Psoas muscle (tissue), 8 donors: ENCODE measurements around the gene SLC34A3. TPM values are rescaled to one million over a fixed set of nuclear protein-coding genes. Genes with fewer than 3 reads are reported as not detected.

Experiments
- ATAC-seq, 4 donors: fragments of 200-7000 bp; cut with Tn5 transposase; one replicate each; pipeline ENCODE4 v1.9.1; 2020; ENCODE audit warnings: moderate library complexity in 3 of 4, mild to moderate bottlenecking in 2 of 4
- DNase-seq, 2 donors: peaks; one replicate each; pipeline ENCODE4 v3.0.0-alpha.2; 2020
- H3K27ac ChIP-seq: fragments of 200-600 bp; one replicate; pipeline ENCODE4 v1.8.0; 2022
- H3K27me3 ChIP-seq, 3 donors: fragments of 200-600 bp in 1 of 3; one replicate each; pipeline versions ENCODE4 v1.6.1 to v1.8.0; 2013 to 2022; ENCODE audit warnings: low read length in 2 of 3, mild to moderate bottlenecking in 2 of 3, moderate library complexity in 1 of 3; ENCODE audit not compliant: insufficient read depth in 3 of 3
- H3K36me3 ChIP-seq, 2 donors: fragments of 200-600 bp in 1 of 2; one replicate each; pipeline versions ENCODE4 v1.6.1 to v1.8.0; 2013 to 2022; ENCODE audit warnings: low read depth in 1 of 2, mild to moderate bottlenecking in 1 of 2, moderate library complexity in 1 of 2; ENCODE audit not compliant: insufficient read depth in 1 of 2
- H3K4me1 ChIP-seq: fragments of 200-600 bp; one replicate; pipeline ENCODE4 v1.8.0; 2022
- H3K4me3 ChIP-seq: fragments of 200-600 bp; one replicate; pipeline ENCODE4 v1.8.0; 2022; ENCODE audit warnings: mild to moderate bottlenecking
- H3K9me3 ChIP-seq: fragments of 200-600 bp; one replicate; pipeline ENCODE4 v1.8.0; 2022
- WGBS, 3 donors: extraction: QIAGEN DNeasy Blood & Tissue Kit; methylation state at CpG; one replicate each; pipeline versions ENCODE4 v1.1.6 to v1.1.7; 2013; 5-methylcytosine and 5-hydroxymethylcytosine counted together
- intact Hi-C, 2 donors: fragments of 100-400 bp; cut with DNase I; formaldehyde crosslinking; loops; one replicate each; pipeline versions ENCODE4 v1.11.0 to v1.14.2; 2022
- polyA plus RNA-seq, 3 donors: library from polyadenylated mRNA; stranded (reverse); fragments of 200-250 nt; gene quantifications; one replicate each; pipeline ENCODE4 v1.2.3, GENCODE V29; 2013
- total RNA-seq, 4 donors: library from RNA; stranded (reverse); fragmentation: NEBNext Ultra II Directional in 2 of 4; extraction: Animal tissue kit (Norgen Biotek cat#: 25700) in 2 of 4; gene quantifications; one replicate each; pipeline versions ENCODE4 v1.2.1 to v1.2.4, GENCODE V29; 2021 to 2023
- TF ChIP-seq, protein P1 (sequence below): fragments of 200-600 bp; IDR thresholded peaks from one replicate; pipeline ENCODE4 v1.8.0; 2022; ENCODE audit warnings: antibody characterized with exemption
- donor health status: healthy with polysubstance abuse.
- donor health status: DM: no; HTN: no; CAD: no; lungs with moderate emphysema.
- donor health status: Bipolar disorder and iron deficiency.
- donor health status: healthy.
- donor health status: DM: yes; HTN: yes; CAD: no.
- donor health status: DM: no; HTN: no; CAD: no.
- donor health status: DM: no; HTN: no; CAD: no.
- donor health status: DM: yes; HTN: yes; CAD: no.

The SLC34A3 gene
- total and polyA plus RNA-seq, 7 donors: not detected

DNA sequence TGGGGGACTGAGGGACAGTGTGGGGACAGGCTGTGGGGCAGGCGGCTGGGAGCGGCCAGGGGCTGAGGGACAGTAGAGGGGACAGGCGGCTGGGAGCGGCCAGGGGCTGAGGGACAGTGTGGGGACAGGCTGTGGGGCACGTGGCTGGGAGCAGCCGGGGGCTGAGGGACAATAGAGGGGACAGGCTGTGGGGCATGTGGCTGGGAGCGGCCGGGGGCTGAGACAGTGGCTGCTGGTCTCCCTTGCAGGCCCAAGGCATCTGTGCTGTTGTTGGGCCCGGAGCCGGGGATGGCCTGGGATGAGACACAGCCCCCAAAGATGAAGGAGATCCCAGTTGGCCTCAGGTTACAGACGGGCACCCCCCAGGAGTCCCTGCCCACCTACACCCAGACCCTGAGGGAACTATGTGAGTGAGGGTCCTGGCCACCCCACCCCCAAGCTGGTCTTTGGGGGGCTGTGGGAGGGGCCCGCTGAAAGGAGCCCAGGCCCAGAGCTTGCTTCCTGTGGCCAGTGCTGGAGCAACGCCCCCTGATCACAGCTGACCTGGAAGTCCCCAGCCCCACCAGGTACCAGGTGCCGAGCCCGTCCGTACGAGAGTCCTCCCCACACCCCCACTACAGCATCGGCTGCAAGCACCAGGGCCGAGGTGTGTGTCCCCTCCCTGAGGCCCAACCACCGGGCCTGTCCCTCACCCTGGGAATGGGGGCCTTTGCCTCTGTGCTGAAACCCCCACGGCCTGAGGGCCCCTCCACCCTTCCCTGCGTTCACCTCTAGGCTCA, 21.0 kb downstream of the SLC34A3 start:
- intact Hi-C loops: no loop called here
- Histone ChIP-seq H3K4me1 (peaks cover 22% of the 10 kb centered on the region), H3K9me3 (no peaks in the 10 kb centered on the region), H3K27ac (no peak overlapping the region), H3K36me3 (peaks cover 0 to 6% of the 10 kb centered on the region in 2 donors), H3K4me3 (no peak overlapping the region), H3K27me3 (no peaks in the 10 kb centered on the region)
- DNase-seq (no peak), ATAC-seq (no peak)
- TF ChIP-seq, protein P1, sequence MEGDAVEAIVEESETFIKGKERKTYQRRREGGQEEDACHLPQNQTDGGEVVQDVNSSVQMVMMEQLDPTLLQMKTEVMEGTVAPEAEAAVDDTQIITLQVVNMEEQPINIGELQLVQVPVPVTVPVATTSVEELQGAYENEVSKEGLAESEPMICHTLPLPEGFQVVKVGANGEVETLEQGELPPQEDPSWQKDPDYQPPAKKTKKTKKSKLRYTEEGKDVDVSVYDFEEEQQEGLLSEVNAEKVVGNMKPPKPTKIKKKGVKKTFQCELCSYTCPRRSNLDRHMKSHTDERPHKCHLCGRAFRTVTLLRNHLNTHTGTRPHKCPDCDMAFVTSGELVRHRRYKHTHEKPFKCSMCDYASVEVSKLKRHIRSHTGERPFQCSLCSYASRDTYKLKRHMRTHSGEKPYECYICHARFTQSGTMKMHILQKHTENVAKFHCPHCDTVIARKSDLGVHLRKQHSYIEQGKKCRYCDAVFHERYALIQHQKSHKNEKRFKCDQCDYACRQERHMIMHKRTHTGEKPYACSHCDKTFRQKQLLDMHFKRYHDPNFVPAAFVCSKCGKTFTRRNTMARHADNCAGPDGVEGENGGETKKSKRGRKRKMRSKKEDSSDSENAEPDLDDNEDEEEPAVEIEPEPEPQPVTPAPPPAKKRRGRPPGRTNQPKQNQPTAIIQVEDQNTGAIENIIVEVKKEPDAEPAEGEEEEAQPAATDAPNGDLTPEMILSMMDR: no peak
- 84 to 87% (median 84%) methylated on average over 21 to 22 of the region's 22 CpGs for WGBS, 3 donors

GRCh38 chr9:137252555-137253506, 22.1 kb downstream of the SLC34A3 start:
- WGBS, 3 donors: 87 to 93% (median 91%) methylated on average over 26 to 35 of the region's 35 CpGs
- no peak overlapping the region for H3K4me3 ChIP-seq
- H3K36me3 ChIP-seq: peaks cover 0 to 16% of the 10 kb centered on the region in 2 donors
- peaks cover 17% of the 10 kb centered on the region for H3K4me1 ChIP-seq
- no peak for DNase-seq
- no peak overlapping the region for H3K27ac ChIP-seq
- ATAC-seq: no peak
- intact Hi-C loops: no loop called here
- H3K9me3 ChIP-seq: no peaks in the 10 kb centered on the region
- TF ChIP-seq, protein P1: no peak
- no peaks in the 10 kb centered on the region for H3K27me3 ChIP-seq

- DNase-seq (no peak), ATAC-seq (peak in 3 of 4 donors; percentile 12 to 17 (median 17))
- H3K36me3 ChIP-seq: peaks cover 0 to 28% of the 10 kb centered on the region in 2 donors
- H3K9me3 ChIP-seq: no peaks in the 10 kb centered on the region
- peaks cover 14% of the 10 kb centered on the region for H3K4me1 ChIP-seq
- TF ChIP-seq, protein P1: no peak
- peak overlapping the region; percentile 80 for H3K27ac ChIP-seq
- H3K4me3 ChIP-seq: peak overlapping the region; percentile 98
- intact Hi-C loops: no loop called here
- no peaks in the 10 kb centered on the region for H3K27me3 ChIP-seq
- WGBS, 3 donors: 51 to 61% (median 52%) methylated on average over 21 of the region's 21 CpGs
Observed at GRCh38 chr9:137253717-137254623, 23.3 kb downstream of the SLC34A3 start.
